Caco-2 (cell line): ENCODE results near the gene LPCAT1. TPM values are rescaled to one million over a fixed set of nuclear protein-coding genes. Genes with fewer than 3 reads are reported as not detected.
A peak's percentile ranks its signal among the peaks of the same experiment; 100 is the strongest.

Experiments
- BruUV-seq: library from RNA; stranded (reverse); fragments of 400-500 nt; replicated peaks from 2 replicates; lab custom pipeline; 2021; lab: Mats Ljungman, UMichigan
- CTCF ChIA-PET: fragments of 300-600 bp; sonication (Branson Sonifier 250); formaldehyde crosslinking; loops from one replicate; lab custom pipeline; 2022; ENCODE audit warnings: antibody characterized with exemption; lab: Charles Lee
- POLR2A ChIA-PET: fragments of 300-600 bp; sonication (Branson Sonifier 250); formaldehyde crosslinking; loops from one replicate; lab custom pipeline; 2022; ENCODE audit warnings: antibody characterized with exemption; lab: Charles Lee
- DNase-seq, 2 experiments: peaks; one replicate each; pipeline versions ENCODE4 v3.0.0 to v3.0.0-alpha.2; 2020 to 2022
- H3K27me3 ChIP-seq: replicated peaks from 2 replicates; pipeline ENCODE4 v1.6.0; 2011; ENCODE audit warnings: low read length; ENCODE audit not compliant: control insufficient read depth, insufficient read depth
- H3K36me3 ChIP-seq: 2 replicates; pipeline ENCODE4 v1.5.1; 2011; ENCODE audit warnings: low read length; ENCODE audit not compliant: control insufficient read depth, insufficient read depth
- H3K4me1 ChIP-seq: fragments of 250-450 bp; sonication (Bioruptor Pico); 2 replicates; pipeline ENCODE4 v1.5.1; 2020; ENCODE audit warnings: mild to moderate bottlenecking
- H3K4me3 ChIP-seq: 2 replicates; pipeline ENCODE4 v1.5.1; 2011; ENCODE audit warnings: low read depth, mild to moderate bottlenecking, control low read depth, low read length
- H3K9me3 ChIP-seq: fragments of 250-450 bp; sonication (Bioruptor Pico); 2 replicates; pipeline ENCODE4 v1.5.1; 2020; ENCODE audit warnings: mild to moderate bottlenecking, moderate library complexity
- H3K27ac Mint-ChIP-seq: one replicate; pipeline ENCODE4 v1.8.0; 2022; ENCODE audit warnings: mixed read lengths; ENCODE audit not compliant: unreplicated experiment
- H3K27me3 Mint-ChIP-seq: one replicate; pipeline ENCODE4 v1.8.0; 2022; ENCODE audit warnings: mixed read lengths; ENCODE audit not compliant: insufficient read depth, unreplicated experiment
- H3K36me3 Mint-ChIP-seq: one replicate; pipeline ENCODE4 v1.8.0; 2022; ENCODE audit warnings: mild to moderate bottlenecking, mixed read lengths; ENCODE audit not compliant: insufficient read depth, unreplicated experiment
- H3K4me1 Mint-ChIP-seq: one replicate; pipeline ENCODE4 v1.8.0; 2022; ENCODE audit warnings: low read depth, mixed read lengths; ENCODE audit not compliant: unreplicated experiment
- H3K4me3 Mint-ChIP-seq: one replicate; pipeline ENCODE4 v1.8.0; 2022; ENCODE audit warnings: mild to moderate bottlenecking, moderate library complexity, mixed read lengths; ENCODE audit not compliant: unreplicated experiment
- H3K9me3 Mint-ChIP-seq: one replicate; pipeline ENCODE4 v1.8.0; 2022; ENCODE audit warnings: mixed read lengths; ENCODE audit not compliant: unreplicated experiment
- intact Hi-C: fragments of 100-400 bp; cut with micrococcal nuclease; formaldehyde crosslinking; loops from one replicate; pipeline ENCODE4 v1.10.0; 2022; ENCODE audit not compliant: unreplicated experiment
- total RNA-seq: library from RNA; stranded (reverse); gene quantifications from 2 replicates; pipeline ENCODE4 v1.2.3, GENCODE V29; 2022
- TF ChIP-seq, protein P1 (sequence below), 2 experiments: fragments of 200-600 bp in 1 of 2; IDR thresholded peaks; 1 replicate in 1 of 2; 2 replicates in 1 of 2; pipeline versions ENCODE4 v1.5.1 to v1.8.0; 2011 to 2022; ENCODE audit warnings: antibody characterized with exemption in 1 of 2, control low read depth in 1 of 2, inconsistent platforms in 1 of 2, low read depth in 1 of 2, low read length in 1 of 2, mild to moderate bottlenecking in 1 of 2, moderate library complexity in 1 of 2; ENCODE audit not compliant: insufficient read depth in 1 of 2, severe bottlenecking in 1 of 2, unreplicated experiment in 1 of 2

Gene LPCAT1
- total RNA-seq, 1 experiment from 2014 or later, result 52.8 TPM

DNA sequence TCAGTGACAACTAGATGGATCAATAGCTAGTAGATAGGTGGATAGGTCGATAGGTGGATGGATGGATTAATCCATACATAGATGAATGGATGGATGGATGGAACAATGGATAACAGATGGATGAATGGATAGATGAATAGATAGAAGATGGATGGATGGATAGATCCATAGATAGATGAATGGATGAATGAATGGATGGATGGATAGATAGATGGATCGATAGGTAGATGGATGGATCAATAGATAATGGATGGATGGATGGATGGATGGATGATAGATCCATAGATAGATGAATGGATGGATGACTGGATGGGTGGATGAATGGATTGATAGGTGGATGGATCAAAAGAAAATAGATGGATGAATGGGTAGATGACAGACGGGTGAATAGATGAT, 83.7 kb downstream of the LPCAT1 start:
- no peak for DNase-seq
- CTCF ChIA-PET, result no interaction called here
- POLR2A ChIA-PET, result no interaction called here
- Mint-ChIP-seq H3K4me3 (no peak overlapping the region), H3K36me3 (no peaks in the 10 kb centered on the region), H3K9me3 (peaks cover 17% of the 10 kb centered on the region), H3K27me3 (peaks cover 5% of the 10 kb centered on the region), H3K4me1 (peaks cover 7% of the 10 kb centered on the region), H3K27ac (no peak overlapping the region)
- H3K4me1 ChIP-seq, result 0 out of 2 replicates have a peak, but pooled peaks cover 3% of the 10 kb centered on the region
- BruUV-seq, result no TSS peak
- intact Hi-C loops, result no loop called here
- no peaks in the 10 kb centered on the region for H3K27me3 ChIP-seq
- H3K4me3 ChIP-seq, result no peak overlapping the region
- TF ChIP-seq, protein P1, sequence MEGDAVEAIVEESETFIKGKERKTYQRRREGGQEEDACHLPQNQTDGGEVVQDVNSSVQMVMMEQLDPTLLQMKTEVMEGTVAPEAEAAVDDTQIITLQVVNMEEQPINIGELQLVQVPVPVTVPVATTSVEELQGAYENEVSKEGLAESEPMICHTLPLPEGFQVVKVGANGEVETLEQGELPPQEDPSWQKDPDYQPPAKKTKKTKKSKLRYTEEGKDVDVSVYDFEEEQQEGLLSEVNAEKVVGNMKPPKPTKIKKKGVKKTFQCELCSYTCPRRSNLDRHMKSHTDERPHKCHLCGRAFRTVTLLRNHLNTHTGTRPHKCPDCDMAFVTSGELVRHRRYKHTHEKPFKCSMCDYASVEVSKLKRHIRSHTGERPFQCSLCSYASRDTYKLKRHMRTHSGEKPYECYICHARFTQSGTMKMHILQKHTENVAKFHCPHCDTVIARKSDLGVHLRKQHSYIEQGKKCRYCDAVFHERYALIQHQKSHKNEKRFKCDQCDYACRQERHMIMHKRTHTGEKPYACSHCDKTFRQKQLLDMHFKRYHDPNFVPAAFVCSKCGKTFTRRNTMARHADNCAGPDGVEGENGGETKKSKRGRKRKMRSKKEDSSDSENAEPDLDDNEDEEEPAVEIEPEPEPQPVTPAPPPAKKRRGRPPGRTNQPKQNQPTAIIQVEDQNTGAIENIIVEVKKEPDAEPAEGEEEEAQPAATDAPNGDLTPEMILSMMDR (IDR thresholded peaks at IDR 0.05; ENCODE audit: insufficient read depth in 1 of 2, low read depth in 1 of 2, low read length in 1 of 2, severe bottlenecking in 1 of 2, unreplicated experiment in 1 of 2), result no peak
- no peaks in the 10 kb centered on the region for H3K36me3 ChIP-seq
- H3K9me3 ChIP-seq, result no peaks in the 10 kb centered on the region

DNA sequence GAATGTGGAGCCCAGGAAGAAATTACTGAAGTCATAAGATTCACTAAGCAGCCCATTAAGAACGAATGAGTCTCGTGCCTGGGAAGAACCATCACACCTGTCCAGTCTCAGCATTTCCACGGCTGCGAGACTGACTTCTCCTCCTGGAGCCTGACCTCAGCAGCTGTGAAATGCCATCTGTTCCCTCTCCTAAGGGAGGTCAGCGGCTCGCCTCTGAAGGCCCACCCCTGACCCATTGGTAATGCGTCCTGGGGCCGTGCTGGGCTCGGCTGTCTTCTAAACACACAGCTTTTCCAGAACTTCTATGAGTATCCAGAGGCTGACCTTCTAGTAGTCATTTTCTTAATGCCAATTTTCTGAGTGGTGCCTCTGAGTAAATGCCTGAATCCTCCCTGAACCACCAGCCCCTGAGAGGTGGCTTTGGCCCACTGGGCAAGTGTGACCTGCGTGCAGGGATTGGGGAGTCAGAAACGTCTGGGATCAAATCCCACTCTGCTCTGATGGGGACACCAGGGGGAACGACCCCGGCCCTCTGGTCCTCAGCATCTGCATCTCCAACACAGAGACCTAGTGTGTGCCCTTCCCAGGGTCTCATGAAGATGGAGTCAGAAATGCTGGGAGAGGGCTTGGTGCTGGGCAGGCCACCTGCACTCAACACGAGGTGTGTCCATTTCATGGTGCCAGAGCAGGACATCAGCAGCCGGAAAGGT, 84.2 kb downstream of the LPCAT1 start:
- Histone ChIP-seq H3K27me3 (no peaks in the 10 kb centered on the region), H3K9me3 (no peaks in the 10 kb centered on the region), H3K4me1 (0 out of 2 replicates have a peak, but pooled peaks cover 3% of the 10 kb centered on the region), H3K4me3 (no peak overlapping the region), H3K36me3 (no peaks in the 10 kb centered on the region)
- intact Hi-C loops, result no loop called here
- DNase-seq, result peak in 1 of 2 experiments; percentile 18
- H3K9me3 Mint-ChIP-seq, result peaks cover 17% of the 10 kb centered on the region
- H3K27me3 Mint-ChIP-seq, result peaks cover 5% of the 10 kb centered on the region
- H3K4me1 Mint-ChIP-seq, result peaks cover 7% of the 10 kb centered on the region
- no peak overlapping the region for H3K4me3 Mint-ChIP-seq
- no peaks in the 10 kb centered on the region for H3K36me3 Mint-ChIP-seq
- ChIA-PET POLR2A (no interaction called here), CTCF (no interaction called here)
- no peak overlapping the region for H3K27ac Mint-ChIP-seq
- TF ChIP-seq, protein P1 (IDR thresholded peaks at IDR 0.05; ENCODE audit: insufficient read depth in 1 of 2, low read depth in 1 of 2, low read length in 1 of 2, severe bottlenecking in 1 of 2, unreplicated experiment in 1 of 2), result no peak
- BruUV-seq, result no TSS peak

DNA sequence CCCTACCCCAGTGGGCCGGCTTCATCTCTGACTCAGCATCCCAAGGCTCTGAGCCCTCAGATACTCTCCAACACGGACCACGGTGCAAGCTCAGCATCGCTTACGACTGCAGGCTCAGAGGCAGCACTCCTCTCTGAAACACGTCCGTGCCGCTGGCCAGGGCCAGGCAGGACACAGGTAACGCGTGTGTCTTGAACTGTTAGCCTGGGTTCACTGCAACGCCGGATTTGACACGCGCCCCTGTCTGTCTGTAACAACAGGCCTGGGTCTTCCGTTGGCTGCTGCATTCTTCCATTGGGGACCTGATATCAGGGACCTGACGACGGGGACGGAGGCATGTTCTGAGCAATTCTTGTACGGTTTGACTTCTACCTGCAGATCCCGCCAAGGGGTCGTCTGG, 84.9 kb downstream of the LPCAT1 start:
- H3K9me3 ChIP-seq, result no peaks in the 10 kb centered on the region
- intact Hi-C loops, result no loop called here
- no peaks in the 10 kb centered on the region for H3K36me3 Mint-ChIP-seq
- H3K36me3 ChIP-seq, result no peaks in the 10 kb centered on the region
- H3K4me3 Mint-ChIP-seq, result no peak overlapping the region
- peaks cover 17% of the 10 kb centered on the region for H3K9me3 Mint-ChIP-seq
- H3K27me3 Mint-ChIP-seq, result peaks cover 5% of the 10 kb centered on the region
- H3K4me3 ChIP-seq, result no peak overlapping the region
- no TSS peak for BruUV-seq
- no peak overlapping the region for H3K27ac Mint-ChIP-seq
- CTCF ChIA-PET, result no interaction called here
- TF ChIP-seq, protein P1 (IDR thresholded peaks at IDR 0.05; ENCODE audit: insufficient read depth in 1 of 2, low read depth in 1 of 2, low read length in 1 of 2, severe bottlenecking in 1 of 2, unreplicated experiment in 1 of 2), result no peak
- no peaks in the 10 kb centered on the region for H3K27me3 ChIP-seq
- H3K4me1 Mint-ChIP-seq, result peaks cover 7% of the 10 kb centered on the region
- no peak for DNase-seq
- H3K4me1 ChIP-seq, result 0 out of 2 replicates have a peak, but pooled peaks cover 3% of the 10 kb centered on the region
- POLR2A ChIA-PET, result no interaction called here
